SHP77 treated with DMSO at 0.1 percent for 48 hours (cell line): ENCODE measurements around the gene KHDC3L.
A peak's percentile ranks its signal among the peaks of the same experiment; 100 is the strongest.
"Not testable (repeated sequence)": the region's sequence is repeated elsewhere in the genome, so short reads cannot be mapped to it uniquely, and the experiment has no call there.

ENCODE experiments used
- DNase-seq: peaks from one replicate; lab custom pipeline; 2025; lab: John Stamatoyannopoulos, UW

The KHDC3L gene

GRCh38 chr6:73369563-73369962 is 7.1 kb downstream of the KHDC3L start, which contains the start of gene OOEP:
Gene OOEP (minus strand): TSS chr6:73369897. CDS start chr6:73369792, 105 bp downstream.
- no peak for DNase-seq

GRCh38 chr6:73371984-73372383 is 9.5 kb downstream of the KHDC3L start:
- no peak for DNase-seq

- DNase-seq, result no peak
Measured at GRCh38 chr6:73372516-73372915, 10.1 kb downstream of the KHDC3L start.

- DNase-seq, result no peak
Measured at GRCh38 chr6:73375216-73375615, 12.8 kb downstream of the KHDC3L start.

GRCh38 chr6:73377225-73377624 is 14.8 kb downstream of the KHDC3L start:
- no peak for DNase-seq

GRCh38 chr6:73381531-73381930 is 19.1 kb downstream of the KHDC3L start:
- not testable (repeated sequence) for DNase-seq

- no peak for DNase-seq
Measured at GRCh38 chr6:73382462-73383113, 20.1 kb downstream of the KHDC3L start.

GRCh38 chr6:73388433-73388799 is 26.0 kb downstream of the KHDC3L start:
- DNase-seq, result no peak

- DNase-seq, result no peak
Measured at GRCh38 chr6:73388800-73389512, 26.5 kb downstream of the KHDC3L start.

GRCh38 chr6:73389854-73390253 is 27.4 kb downstream of the KHDC3L start:
- no peak for DNase-seq

GRCh38 chr6:73391675-73392074 is 29.2 kb downstream of the KHDC3L start:
- no peak for DNase-seq

- not testable (repeated sequence) for DNase-seq
Measured at GRCh38 chr6:73392188-73392587, 29.7 kb downstream of the KHDC3L start.

GRCh38 chr6:73393278-73393677 is 30.8 kb downstream of the KHDC3L start:
- DNase-seq, result no peak

- peak; percentile 52 for DNase-seq
Measured at GRCh38 chr6:73394577-73395354, 32.3 kb downstream of the KHDC3L start, which contains the start of gene DDX43. Gene DDX43 (plus strand): TSS chr6:73394828. CDS start chr6:73394906, 78 bp downstream.

- DNase-seq, result no peak
Measured at GRCh38 chr6:73395875-73396274, 33.4 kb downstream of the KHDC3L start.

GRCh38 chr6:73400656-73401055 is 38.2 kb downstream of the KHDC3L start:
- DNase-seq, result no peak

- DNase-seq, result no peak
Measured at GRCh38 chr6:73409395-73409794, 46.9 kb downstream of the KHDC3L start.

GRCh38 chr6:73413102-73413501 is 50.6 kb downstream of the KHDC3L start:
- no peak for DNase-seq
